AG04449 (cell line): ENCODE results near the gene ELOVL5.

Source experiments
- CTCF ChIA-PET: fragments of 350-600 bp; formaldehyde crosslinking; extraction: SDS; loops from one replicate; lab custom pipeline; 2021; ENCODE audit warnings: antibody characterized with exemption; lab: Yijun Ruan, JAX
- POLR2A ChIA-PET: fragments of 400-600, 350-600 bp; formaldehyde crosslinking; extraction: SDS; loops from one replicate; lab custom pipeline; 2020; ENCODE audit warnings: antibody characterized with exemption, inconsistent platforms; lab: Yijun Ruan, JAX
- DNase-seq: peaks from one replicate; pipeline ENCODE4 v3.0.0-alpha.2; 2010; ENCODE audit warnings: low read depth, low spot score
- H3K4me3 ChIP-seq: 2 replicates; pipeline ENCODE4 v1.5.1; 2011; ENCODE audit warnings: low read depth, mild to moderate bottlenecking, control low read depth, low read length
- CTCF ChIP-seq: IDR thresholded peaks from one replicate; pipeline ENCODE4 v1.5.1; 2011; ENCODE audit warnings: mild to moderate bottlenecking, moderate library complexity, low read length, control low read depth, inconsistent platforms; ENCODE audit not compliant: insufficient read depth; ENCODE audit errors: missing control alignments

ELOVL5 gene

GRCh38 chr6:53336070-53336469, 12.7 kb downstream of the ELOVL5 start:
- CTCF ChIA-PET: interaction anchor here (0.8 to 1.3 kb wide), 2 partner anchors 11 to 15 kb away, joined by 3 to 4 read pairs; no protein-coding TSS in a partner anchor

GRCh38 chr6:53335224-53335994, 13.3 kb downstream of the ELOVL5 start:
- no peak overlapping the region for H3K4me3 ChIP-seq
- no peak for TF ChIP-seq CTCF
- POLR2A ChIA-PET: interaction anchor here (0.7 kb wide), 1 partner anchor 77 kb away, joined by 3 read pairs; no protein-coding TSS in a partner anchor
- CTCF ChIA-PET: interaction anchor here (0.8 kb wide), 1 partner anchor 11 kb away, joined by 3 read pairs; no protein-coding TSS in a partner anchor
- DNase-seq: no peak

More at GRCh38 chr6:53336070-53336469, 12.7 kb downstream of the ELOVL5 start:
- DNase-seq: no peak
- POLR2A ChIA-PET: interaction anchor here (0.7 kb wide), 1 partner anchor 77 kb away, joined by 3 read pairs; no protein-coding TSS in a partner anchor
- TF ChIP-seq CTCF: no peak
- no peak overlapping the region for H3K4me3 ChIP-seq

- POLR2A ChIA-PET: no interaction called here
- CTCF ChIA-PET: no interaction called here
Observed at GRCh38 chr6:53333439-53334408, 15.0 kb downstream of the ELOVL5 start.

GRCh38 chr6:53331678-53332077, 17.1 kb downstream of the ELOVL5 start:
- ChIA-PET CTCF (interaction anchor here (1.4 to 2.5 kb wide), 2 partner anchors 8 to 10 kb away, joined by 4 to 8 read pairs; no protein-coding TSS in a partner anchor), POLR2A (no interaction called here)
- no peak for TF ChIP-seq CTCF
- no peak for DNase-seq
- H3K4me3 ChIP-seq: no peak overlapping the region

More at GRCh38 chr6:53333439-53334408, 15.0 kb downstream of the ELOVL5 start:
- no peak for DNase-seq
- H3K4me3 ChIP-seq: no peak overlapping the region
- TF ChIP-seq CTCF: no peak

GRCh38 chr6:53330137-53330536, 18.6 kb downstream of the ELOVL5 start:
- no peak for DNase-seq
- H3K4me3 ChIP-seq: no peak overlapping the region
- TF ChIP-seq CTCF: no peak
- CTCF ChIA-PET: interaction anchor here (1.4 to 2.5 kb wide), 2 partner anchors 11 to 30 kb away, joined by 3 to 8 read pairs; no protein-coding TSS in a partner anchor
- POLR2A ChIA-PET: no interaction called here

- DNase-seq: no peak
- ChIA-PET POLR2A (no interaction called here), CTCF (interaction anchor here (0.8 to 1.9 kb wide), 4 partner anchors 12 to 110 kb away, joined by 3 to 7 read pairs (median 4); no protein-coding TSS in a partner anchor)
- no peak overlapping the region for H3K4me3 ChIP-seq
- no peak for TF ChIP-seq CTCF
Observed at GRCh38 chr6:53328375-53328774, 20.4 kb downstream of the ELOVL5 start.
